Measurements from ENCODE around the gene THUMPD2. TPM values are rescaled to one million over a fixed set of nuclear protein-coding genes. Genes with fewer than 3 reads are reported as not detected.

The THUMPD2 gene
- polyA plus RNA-seq, 1 donor (not counting 4 experiments of a cell fraction or from before 2014, with no cell fraction given): 18.2 TPM

DNA sequence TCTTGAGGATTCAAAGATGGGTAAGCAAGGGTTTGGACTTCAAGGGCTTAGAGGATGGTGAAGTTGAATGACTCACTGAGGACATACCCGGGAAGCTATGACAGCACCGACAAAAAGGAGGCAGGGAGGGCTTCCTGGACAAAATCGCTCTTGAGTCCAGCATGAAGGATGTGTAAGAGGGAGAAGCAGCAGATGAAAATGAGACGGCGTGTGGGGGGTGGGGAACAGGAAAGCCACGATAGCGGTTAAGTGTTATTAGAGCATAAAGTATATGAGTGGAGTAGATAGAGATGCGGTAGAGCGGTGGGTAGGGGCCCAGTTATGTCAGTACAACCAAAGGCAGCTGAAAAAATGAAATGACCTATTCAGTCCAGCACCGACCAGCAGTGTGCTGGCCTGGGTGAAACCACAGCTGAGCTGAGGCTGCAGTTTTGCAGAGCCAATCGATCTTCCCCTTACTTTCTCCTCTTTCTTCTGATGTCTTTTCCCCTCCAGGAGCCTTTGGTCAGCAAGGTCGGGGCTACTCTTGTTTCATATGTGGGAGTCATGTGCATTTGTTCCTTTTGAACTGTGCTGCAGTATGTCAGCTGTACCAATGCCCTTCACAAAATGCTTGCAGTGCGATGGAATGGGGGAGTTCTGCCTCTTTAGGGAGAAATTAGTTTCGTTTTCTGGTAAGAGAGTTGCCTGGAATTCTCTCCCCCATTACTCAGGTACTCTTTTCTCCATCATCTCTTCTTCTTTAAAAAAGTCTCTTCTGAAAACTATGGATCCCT, 2.0 kb upstream of the THUMPD2 start:
- DNase-seq (ENCODE audit: low read depth, low spot score) (no peak), FAIRE-seq (no peak)
- Histone ChIP-seq H3K79me2 (ENCODE audit: control insufficient read depth, insufficient read depth, low read length) (peaks cover 30% of the 10 kb centered on the region), H3K36me3 (ENCODE audit: control insufficient read depth in 2 of 2, extremely low read depth in 1 of 2, insufficient read depth in 2 of 2, low read length in 2 of 2) (no peaks in the 10 kb centered on the region), H4K20me1 (ENCODE audit: control insufficient read depth, extremely low read depth, insufficient read depth, low read length) (no peaks in the 10 kb centered on the region), H3K4me3 (ENCODE audit: control insufficient read depth in 2 of 3, extremely low read depth in 1 of 3, insufficient read depth in 2 of 3, low read depth in 1 of 3, low read length in 3 of 3) (no peak overlapping the region), H3K27me3 (ENCODE audit: control insufficient read depth, extremely low read depth, insufficient read depth, low read length) (no peaks in the 10 kb centered on the region), H3K27ac (ENCODE audit: control insufficient read depth, insufficient read depth, low read length) (no peak overlapping the region), H3K4me2 (ENCODE audit: control insufficient read depth, extremely low read depth, insufficient read depth, low read depth, low read length) (no peak overlapping the region), H3K4me1 (ENCODE audit: control insufficient read depth, extremely low read depth, insufficient read depth, low read length) (peaks cover 12% of the 10 kb centered on the region), H3K9me3 (ENCODE audit: control insufficient read depth, low read depth, low read length) (no peaks in the 10 kb centered on the region), H3K9ac (ENCODE audit: control insufficient read depth, extremely low read depth, insufficient read depth, low read length) (no peak overlapping the region), H2AFZ (ENCODE audit: control insufficient read depth, low read length) (no peak overlapping the region), H3K9me1 (ENCODE audit: control insufficient read depth, extremely low read depth, insufficient read depth, low read length) (no peaks in the 10 kb centered on the region)
- TF ChIP-seq CTCF (optimal IDR thresholded peaks at IDR 0.05 in 1 of 3, IDR thresholded peaks at IDR 0.05 in 1 of 3, conservative IDR thresholded peaks at IDR 0.05 in 1 of 3; ENCODE audit: extremely low read depth in 1 of 3, insufficient read depth in 2 of 3, low read length in 3 of 3) (no peak), EZH2 (IDR thresholded peaks at IDR 0.05; ENCODE audit: low read length) (no peak)
- dilution Hi-C loops (cut with MboI; ENCODE audit: extremely low pct_ligation_motif_present, low sequenced_read_pairs): no loop called here

- dilution Hi-C loops (cut with MboI; ENCODE audit: extremely low pct_ligation_motif_present, low sequenced_read_pairs): no loop called here
- H3K4me1 ChIP-seq (ENCODE audit: control insufficient read depth, extremely low read depth, insufficient read depth, low read length): peaks cover 15% of the 10 kb centered on the region
- H3K27me3 ChIP-seq (ENCODE audit: control insufficient read depth, extremely low read depth, insufficient read depth, low read length): no peaks in the 10 kb centered on the region
- H3K9me1 ChIP-seq (ENCODE audit: control insufficient read depth, extremely low read depth, insufficient read depth, low read length): no peaks in the 10 kb centered on the region
- TF ChIP-seq CTCF (optimal IDR thresholded peaks at IDR 0.05 in 1 of 3, IDR thresholded peaks at IDR 0.05 in 1 of 3, conservative IDR thresholded peaks at IDR 0.05 in 1 of 3; ENCODE audit: extremely low read depth in 1 of 3, insufficient read depth in 2 of 3, low read length in 3 of 3) (no peak), EZH2 (IDR thresholded peaks at IDR 0.05; ENCODE audit: low read length) (no peak)
- H2AFZ ChIP-seq (ENCODE audit: control insufficient read depth, low read length): no peak overlapping the region
- no peak overlapping the region for H3K27ac ChIP-seq (ENCODE audit: control insufficient read depth, insufficient read depth, low read length)
- DNase-seq (ENCODE audit: low read depth, low spot score) (no peak), FAIRE-seq (no peak)
- H4K20me1 ChIP-seq (ENCODE audit: control insufficient read depth, extremely low read depth, insufficient read depth, low read length): no peaks in the 10 kb centered on the region
- H3K4me2 ChIP-seq (ENCODE audit: control insufficient read depth, extremely low read depth, insufficient read depth, low read depth, low read length): no peak overlapping the region
- H3K79me2 ChIP-seq (ENCODE audit: control insufficient read depth, insufficient read depth, low read length): peaks cover 41% of the 10 kb centered on the region
- H3K36me3 ChIP-seq (ENCODE audit: control insufficient read depth in 2 of 2, extremely low read depth in 1 of 2, insufficient read depth in 2 of 2, low read length in 2 of 2): no peaks in the 10 kb centered on the region
- no peaks in the 10 kb centered on the region for H3K9me3 ChIP-seq (ENCODE audit: control insufficient read depth, low read depth, low read length)
- H3K4me3 ChIP-seq (ENCODE audit: control insufficient read depth in 2 of 3, extremely low read depth in 1 of 3, insufficient read depth in 2 of 3, low read depth in 1 of 3, low read length in 3 of 3): no peak overlapping the region
- H3K9ac ChIP-seq (ENCODE audit: control insufficient read depth, extremely low read depth, insufficient read depth, low read length): no peak overlapping the region
Measured at GRCh38 chr2:39779927-39780326, 869 bp upstream of the THUMPD2 start.

Data from keratinocyte (primary cell).